ENCODE data around the gene SLC66A2. TPM values are rescaled to one million over a fixed set of nuclear protein-coding genes. Genes with fewer than 3 reads are reported as not detected.

SLC66A2 gene
- total RNA-seq, 1 donor: 35.8 TPM

DNA sequence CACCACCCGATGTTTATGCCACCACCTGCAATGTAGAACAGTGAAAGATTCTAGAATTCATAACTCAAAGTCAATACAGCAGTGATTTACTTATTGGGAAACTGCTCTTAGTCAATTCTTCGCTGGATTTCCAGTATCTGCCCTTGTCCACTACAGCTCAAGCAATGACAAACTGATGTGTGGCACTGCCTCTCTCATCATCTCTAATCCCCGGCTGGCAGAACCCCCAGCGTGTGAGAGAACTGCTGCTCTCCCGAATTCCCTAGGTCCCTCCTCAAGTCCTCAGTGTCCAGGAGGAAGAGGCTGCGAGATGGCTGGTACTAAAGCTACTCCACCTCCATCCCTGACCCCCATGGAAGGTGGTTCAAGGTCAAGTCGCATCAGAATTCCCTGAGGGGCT, 35.3 kb upstream of the SLC66A2 start:
- Histone ChIP-seq H4K20me1 (ENCODE audit: insufficient read depth, low read length) (peaks cover 54% of the 10 kb centered on the region), H3K27ac (ENCODE audit: low read depth, low read length) (peak overlapping the region; percentile 30)
- DNase-seq (ENCODE audit: insufficient read length, low spot score, missing footprints): peak; percentile 82

DNA sequence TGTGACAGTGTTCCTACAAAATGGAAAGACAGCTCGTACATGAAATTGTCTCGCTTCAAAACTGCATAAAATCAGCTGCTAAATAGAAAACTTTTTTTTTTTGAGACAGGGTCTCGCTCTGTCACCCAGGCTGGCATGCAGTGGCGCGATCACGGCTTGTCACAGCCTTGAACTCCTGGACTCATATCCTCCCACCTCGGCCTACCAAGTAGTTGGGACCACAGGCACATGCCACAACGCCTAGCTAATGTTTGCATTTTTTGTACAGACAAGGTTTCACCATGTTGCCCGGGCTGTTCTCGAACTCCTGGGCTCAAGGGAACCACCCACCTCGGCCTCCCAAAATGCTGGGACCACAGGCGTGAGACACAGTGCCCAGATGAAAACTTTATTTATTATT, 33.7 kb upstream of the SLC66A2 start:
- Histone ChIP-seq H3K36me3 (ENCODE audit: insufficient read depth, low read length) (peaks cover 33% of the 10 kb centered on the region), H3K4me2 (ENCODE audit: insufficient read depth, low read length) (no peak overlapping the region), H4K20me1 (ENCODE audit: insufficient read depth, low read length) (peaks cover 70% of the 10 kb centered on the region), H2AFZ (ENCODE audit: low read length) (no peak overlapping the region), H3K4me3 (ENCODE audit: insufficient read depth, low read length) (no peak overlapping the region), H3K27ac (ENCODE audit: low read depth, low read length) (no peak overlapping the region), H3K4me1 (ENCODE audit: insufficient read depth, low read length) (peaks cover 23% of the 10 kb centered on the region), H3K79me2 (ENCODE audit: insufficient read depth, low read length) (peaks cover 83% of the 10 kb centered on the region), H3K27me3 (ENCODE audit: insufficient read depth, low read length) (no peaks in the 10 kb centered on the region), H3K9me3 (ENCODE audit: low read depth, low read length) (no peaks in the 10 kb centered on the region)
- TF ChIP-seq, protein P1, sequence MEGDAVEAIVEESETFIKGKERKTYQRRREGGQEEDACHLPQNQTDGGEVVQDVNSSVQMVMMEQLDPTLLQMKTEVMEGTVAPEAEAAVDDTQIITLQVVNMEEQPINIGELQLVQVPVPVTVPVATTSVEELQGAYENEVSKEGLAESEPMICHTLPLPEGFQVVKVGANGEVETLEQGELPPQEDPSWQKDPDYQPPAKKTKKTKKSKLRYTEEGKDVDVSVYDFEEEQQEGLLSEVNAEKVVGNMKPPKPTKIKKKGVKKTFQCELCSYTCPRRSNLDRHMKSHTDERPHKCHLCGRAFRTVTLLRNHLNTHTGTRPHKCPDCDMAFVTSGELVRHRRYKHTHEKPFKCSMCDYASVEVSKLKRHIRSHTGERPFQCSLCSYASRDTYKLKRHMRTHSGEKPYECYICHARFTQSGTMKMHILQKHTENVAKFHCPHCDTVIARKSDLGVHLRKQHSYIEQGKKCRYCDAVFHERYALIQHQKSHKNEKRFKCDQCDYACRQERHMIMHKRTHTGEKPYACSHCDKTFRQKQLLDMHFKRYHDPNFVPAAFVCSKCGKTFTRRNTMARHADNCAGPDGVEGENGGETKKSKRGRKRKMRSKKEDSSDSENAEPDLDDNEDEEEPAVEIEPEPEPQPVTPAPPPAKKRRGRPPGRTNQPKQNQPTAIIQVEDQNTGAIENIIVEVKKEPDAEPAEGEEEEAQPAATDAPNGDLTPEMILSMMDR (IDR thresholded peaks at IDR 0.05; ENCODE audit: extremely low read depth, low read depth, low read length): no peak
- DNase-seq (ENCODE audit: insufficient read length, low spot score, missing footprints): no peak

More for the DNA sequence above, 35.3 kb upstream of the SLC66A2 start:
- H3K79me2 ChIP-seq (ENCODE audit: insufficient read depth, low read length): peaks cover 67% of the 10 kb centered on the region
- TF ChIP-seq, protein P1 (IDR thresholded peaks at IDR 0.05; ENCODE audit: extremely low read depth, low read depth, low read length): no peak
- peak overlapping the region; percentile 95 for H3K4me3 ChIP-seq (ENCODE audit: insufficient read depth, low read length)
- H2AFZ ChIP-seq (ENCODE audit: low read length): no peak overlapping the region
- H3K27me3 ChIP-seq (ENCODE audit: insufficient read depth, low read length): no peaks in the 10 kb centered on the region
- H3K4me2 ChIP-seq (ENCODE audit: insufficient read depth, low read length): peak overlapping the region; percentile 89
- peaks cover 23% of the 10 kb centered on the region for H3K4me1 ChIP-seq (ENCODE audit: insufficient read depth, low read length)
- H3K36me3 ChIP-seq (ENCODE audit: insufficient read depth, low read length): peaks cover 33% of the 10 kb centered on the region
- no peaks in the 10 kb centered on the region for H3K9me3 ChIP-seq (ENCODE audit: low read depth, low read length)

DNA sequence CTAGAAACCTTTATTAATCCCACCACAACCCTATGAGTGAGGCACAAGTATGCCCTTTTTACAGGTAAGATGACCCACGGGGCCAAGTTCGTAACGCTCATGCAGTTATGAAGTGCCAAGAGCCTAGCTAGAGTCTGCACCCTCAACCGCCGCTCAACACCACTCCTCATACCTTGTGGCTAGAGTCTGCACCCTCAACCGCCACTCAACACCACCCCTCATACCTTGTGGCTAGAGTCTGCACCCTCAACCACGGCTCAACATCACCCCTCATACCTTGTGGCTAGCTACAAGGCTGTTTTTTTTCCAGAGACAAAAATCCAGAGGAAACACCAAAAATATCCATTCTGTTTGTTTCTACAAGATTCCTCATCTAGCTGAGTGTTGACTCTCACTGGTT, 32.3 kb upstream of the SLC66A2 start:
- DNase-seq (ENCODE audit: insufficient read length, low spot score, missing footprints): no peak
- Histone ChIP-seq H2AFZ (ENCODE audit: low read length) (no peak overlapping the region), H3K27me3 (ENCODE audit: insufficient read depth, low read length) (no peaks in the 10 kb centered on the region), H3K79me2 (ENCODE audit: insufficient read depth, low read length) (peaks cover 97% of the 10 kb centered on the region), H3K4me1 (ENCODE audit: insufficient read depth, low read length) (peaks cover 18% of the 10 kb centered on the region), H3K36me3 (ENCODE audit: insufficient read depth, low read length) (peaks cover 38% of the 10 kb centered on the region), H3K27ac (ENCODE audit: low read depth, low read length) (no peak overlapping the region), H3K4me2 (ENCODE audit: insufficient read depth, low read length) (no peak overlapping the region), H3K9me3 (ENCODE audit: low read depth, low read length) (no peaks in the 10 kb centered on the region), H4K20me1 (ENCODE audit: insufficient read depth, low read length) (peaks cover 82% of the 10 kb centered on the region), H3K4me3 (ENCODE audit: insufficient read depth, low read length) (no peak overlapping the region)
- TF ChIP-seq, protein P1 (IDR thresholded peaks at IDR 0.05; ENCODE audit: extremely low read depth, low read depth, low read length): no peak

DNA sequence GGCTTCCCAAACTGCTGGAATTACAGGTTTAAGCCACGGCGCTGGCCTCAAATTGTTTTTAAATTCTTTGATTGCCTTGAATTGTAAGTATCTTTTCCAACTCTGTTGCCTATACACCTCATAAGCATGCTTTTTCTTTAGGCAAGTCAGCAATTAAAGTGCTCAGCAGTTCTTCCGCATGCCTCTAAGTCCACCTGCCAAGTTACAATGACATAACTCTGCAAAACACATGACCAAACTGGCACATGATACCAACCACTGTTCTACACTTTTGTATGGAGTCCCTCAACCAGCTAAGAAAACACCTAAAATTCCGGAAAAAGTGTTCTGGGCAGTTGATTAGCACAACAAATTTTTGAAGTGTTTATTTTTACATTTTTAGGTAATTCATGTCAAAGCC, 31.8 kb upstream of the SLC66A2 start:
- H3K27ac ChIP-seq (ENCODE audit: low read depth, low read length): peak overlapping the region; percentile 28
- H3K9me3 ChIP-seq (ENCODE audit: low read depth, low read length): no peaks in the 10 kb centered on the region
- no peak overlapping the region for H3K4me2 ChIP-seq (ENCODE audit: insufficient read depth, low read length)
- no peaks in the 10 kb centered on the region for H3K27me3 ChIP-seq (ENCODE audit: insufficient read depth, low read length)
- DNase-seq (ENCODE audit: insufficient read length, low spot score, missing footprints): no peak
- H2AFZ ChIP-seq (ENCODE audit: low read length): no peak overlapping the region
- peaks cover 87% of the 10 kb centered on the region for H4K20me1 ChIP-seq (ENCODE audit: insufficient read depth, low read length)
- H3K79me2 ChIP-seq (ENCODE audit: insufficient read depth, low read length): peaks cover 100% of the 10 kb centered on the region
- no peak overlapping the region for H3K4me3 ChIP-seq (ENCODE audit: insufficient read depth, low read length)
- H3K36me3 ChIP-seq (ENCODE audit: insufficient read depth, low read length): peaks cover 38% of the 10 kb centered on the region
- TF ChIP-seq, protein P1 (IDR thresholded peaks at IDR 0.05; ENCODE audit: extremely low read depth, low read depth, low read length): no peak
- peaks cover 18% of the 10 kb centered on the region for H3K4me1 ChIP-seq (ENCODE audit: insufficient read depth, low read length)

All from osteoblast (primary cell).